GM18511 (cell line): ENCODE results near the gene CPLANE2.
"Not testable (repeated sequence)": the region's sequence is repeated elsewhere in the genome, so short reads cannot be mapped to it uniquely, and the experiment has no call there.

Experiments used
- ATAC-seq: cut with Tn5 transposase; IDR thresholded peaks from one replicate; pipeline ENCODE4 v1.9.1; 2021; ENCODE audit warnings: mild to moderate bottlenecking, moderate library complexity; ENCODE audit not compliant: unreplicated experiment

The CPLANE2 gene

GRCh38 chr1:16231331-16232315 is 5.4 kb downstream of the CPLANE2 start:
- ATAC-seq = no peak

GRCh38 chr1:16230744-16231143 is 6.2 kb downstream of the CPLANE2 start:
- no peak for ATAC-seq

DNA sequence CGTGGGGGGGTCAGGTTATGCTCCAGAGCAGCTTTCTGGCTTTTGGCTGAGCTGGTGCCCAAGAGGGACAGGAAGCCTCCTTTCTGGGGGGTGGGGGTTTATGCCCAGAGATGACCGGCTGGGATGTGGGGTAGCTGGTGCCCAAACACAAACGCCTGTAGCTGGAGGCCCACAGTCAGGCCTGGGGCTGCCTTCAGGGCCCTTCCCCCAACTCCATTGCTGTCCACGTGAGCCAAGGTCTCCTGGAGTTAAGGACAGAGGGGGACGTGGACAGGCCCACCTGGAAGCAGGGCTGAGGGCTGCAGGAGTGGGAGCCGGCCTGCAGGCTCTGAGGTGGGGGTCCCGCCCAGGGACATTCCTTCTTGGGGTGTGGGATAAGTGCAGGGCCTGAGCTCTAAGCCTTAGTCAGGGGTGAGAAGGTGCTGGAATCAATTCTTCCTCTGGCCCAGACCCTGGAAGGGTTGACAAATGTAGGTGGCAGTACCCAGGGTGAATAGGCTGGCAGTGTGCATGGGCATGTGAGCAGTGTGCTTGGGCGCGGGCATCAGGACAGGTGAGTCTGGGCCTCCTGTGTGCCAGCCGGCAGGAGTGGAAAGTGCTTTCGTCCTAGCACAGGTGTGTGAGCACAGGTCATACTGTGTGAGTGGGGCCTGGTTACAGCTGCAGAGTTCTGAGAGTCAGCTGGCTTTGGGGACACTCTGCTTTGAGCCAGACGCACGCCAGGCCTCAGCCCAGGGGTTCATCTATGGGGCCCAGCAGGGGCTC is 6.8 kb downstream of the CPLANE2 start:
- no peak for ATAC-seq

DNA sequence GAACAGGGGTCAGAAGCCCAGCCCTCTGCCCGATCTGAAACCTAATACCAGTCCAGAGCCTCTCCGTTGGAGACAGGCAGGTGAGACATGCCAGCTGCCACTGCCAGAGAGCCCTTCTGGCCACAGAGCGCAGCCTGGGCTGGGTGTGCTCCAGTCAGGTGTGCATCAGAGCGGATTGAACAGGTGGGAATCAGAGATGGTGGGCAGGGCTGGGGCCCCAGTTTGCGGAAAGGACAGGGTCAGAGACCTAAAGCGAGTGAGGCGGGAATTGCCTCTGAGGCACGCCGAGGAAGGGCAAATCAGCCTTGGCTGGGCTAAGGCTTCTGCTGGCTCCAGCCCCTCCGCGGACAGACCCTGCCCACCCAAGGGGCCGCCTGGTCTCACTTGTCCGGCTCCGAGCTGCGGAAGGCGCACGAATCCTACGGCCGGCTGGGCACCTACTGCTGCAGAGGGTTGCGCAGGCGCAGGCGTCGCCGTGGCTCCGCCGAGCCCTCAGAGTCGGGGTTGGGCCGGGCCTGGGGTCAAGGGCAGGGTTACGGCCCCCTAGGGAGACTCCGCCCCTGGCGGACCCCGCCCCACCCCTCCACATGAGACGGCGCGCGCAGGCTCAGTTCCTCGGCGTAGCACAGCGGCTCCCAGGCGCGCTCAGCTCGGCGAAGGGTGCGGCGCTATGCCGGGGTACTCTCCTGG is 10.3 kb downstream of the CPLANE2 start:
- ATAC-seq = no peak

DNA sequence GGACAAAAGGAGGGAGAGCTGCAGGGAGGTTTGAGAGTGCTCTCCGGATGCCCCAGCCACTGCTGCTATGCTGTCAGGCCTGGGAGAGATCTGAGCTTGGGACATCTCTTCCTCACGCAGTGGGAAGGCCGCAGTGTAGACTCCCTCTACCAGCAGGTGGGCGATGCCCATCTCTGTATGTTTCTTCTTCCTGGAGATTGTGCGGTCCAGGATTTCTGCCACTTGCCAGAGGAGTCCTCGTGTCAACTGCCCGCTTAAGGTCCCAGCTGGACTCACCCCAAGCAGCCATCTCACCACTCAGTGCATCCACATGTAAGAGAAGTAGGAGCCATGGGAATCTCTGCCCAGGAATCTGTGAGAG is 10.9 kb downstream of the CPLANE2 start:
- no peak for ATAC-seq

DNA sequence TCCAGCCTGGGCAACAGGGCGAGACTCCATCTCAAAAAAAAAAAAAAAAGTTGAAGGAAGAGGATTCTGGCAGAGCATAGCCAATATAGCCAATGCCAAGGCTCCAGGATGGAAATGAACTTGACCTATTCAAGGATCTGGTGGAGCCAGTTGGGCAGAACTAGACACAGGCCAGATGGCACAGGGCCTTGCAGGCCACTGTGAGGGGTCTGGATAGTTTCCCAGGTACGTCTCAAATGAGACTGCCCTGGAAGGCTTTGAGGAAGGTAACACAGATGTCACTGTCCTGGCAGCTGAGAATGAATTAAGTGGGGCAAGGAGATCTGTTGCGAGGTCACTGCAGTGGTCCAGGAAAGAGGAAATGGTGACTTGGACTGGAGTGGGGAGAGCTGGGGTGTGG is 12.5 kb downstream of the CPLANE2 start:
- no peak for ATAC-seq

DNA sequence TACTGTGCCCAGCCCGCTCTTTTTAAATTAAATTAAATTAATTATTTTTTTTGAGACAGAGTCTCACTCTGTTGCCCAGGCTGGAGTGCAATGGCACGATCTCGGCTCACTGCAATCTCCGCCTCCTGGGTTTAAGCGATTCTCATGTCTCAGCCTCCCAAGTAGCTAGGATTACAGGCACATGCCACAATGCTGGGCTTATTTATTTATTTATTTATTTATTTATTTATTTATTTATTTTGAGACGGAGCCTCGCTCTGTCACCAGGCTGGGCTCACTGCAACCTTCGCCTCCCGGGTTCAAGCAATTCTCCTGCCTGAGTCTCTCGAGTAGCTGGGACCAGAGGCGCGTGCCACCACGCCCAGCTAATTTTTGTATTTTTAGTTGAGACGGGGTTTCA is 14.3 kb downstream of the CPLANE2 start:
- not testable (repeated sequence) for ATAC-seq

DNA sequence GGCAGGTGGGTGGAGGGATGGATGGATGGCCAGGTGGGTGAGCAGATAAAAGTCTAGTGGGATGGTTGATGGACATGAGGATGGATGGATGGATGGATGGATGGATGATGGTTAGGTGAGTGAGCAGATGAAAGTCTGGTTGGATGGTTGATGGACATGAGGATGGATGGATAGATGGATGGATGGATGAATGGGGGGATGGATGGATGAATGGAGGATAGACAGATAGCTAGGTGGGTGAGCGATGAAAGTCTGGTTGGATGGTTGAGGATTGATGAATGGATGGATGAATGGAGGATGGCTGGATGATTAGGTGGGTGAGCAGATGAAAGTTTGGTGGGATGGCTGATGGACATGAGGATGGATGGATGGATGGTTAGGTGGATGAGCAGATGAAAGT is 15.5 kb downstream of the CPLANE2 start:
- ATAC-seq = no peak

DNA sequence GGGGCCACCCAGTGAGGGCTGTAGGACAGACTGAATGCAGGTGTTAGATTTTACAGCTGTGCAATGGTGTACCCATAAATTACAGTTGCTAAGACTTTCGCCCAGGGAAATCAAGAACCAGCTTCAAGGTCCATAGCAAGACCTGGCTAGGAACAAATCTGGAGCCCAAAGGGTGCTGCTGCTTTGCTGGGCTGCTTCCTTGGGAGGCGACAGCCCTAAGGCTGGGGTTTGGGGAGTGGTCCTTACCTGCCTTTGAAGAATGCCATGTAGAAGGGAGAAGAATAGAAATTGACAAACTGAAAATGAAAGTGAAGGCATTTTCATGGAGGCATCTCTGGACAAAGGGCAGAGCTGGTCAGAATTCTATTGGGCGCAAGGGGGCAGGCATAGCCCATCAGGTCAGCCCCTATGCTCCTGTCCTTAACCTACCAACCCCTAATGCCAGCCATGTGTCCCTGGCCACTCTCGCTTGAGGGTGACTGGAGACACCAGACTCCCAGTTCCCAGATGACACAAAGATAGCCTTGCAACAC is 16.9 kb downstream of the CPLANE2 start:
- ATAC-seq = no peak

GRCh38 chr1:16218674-16219071 is 18.3 kb downstream of the CPLANE2 start:
- ATAC-seq = no peak

- no peak for ATAC-seq
Measured at GRCh38 chr1:16218014-16218673, 18.8 kb downstream of the CPLANE2 start.

DNA sequence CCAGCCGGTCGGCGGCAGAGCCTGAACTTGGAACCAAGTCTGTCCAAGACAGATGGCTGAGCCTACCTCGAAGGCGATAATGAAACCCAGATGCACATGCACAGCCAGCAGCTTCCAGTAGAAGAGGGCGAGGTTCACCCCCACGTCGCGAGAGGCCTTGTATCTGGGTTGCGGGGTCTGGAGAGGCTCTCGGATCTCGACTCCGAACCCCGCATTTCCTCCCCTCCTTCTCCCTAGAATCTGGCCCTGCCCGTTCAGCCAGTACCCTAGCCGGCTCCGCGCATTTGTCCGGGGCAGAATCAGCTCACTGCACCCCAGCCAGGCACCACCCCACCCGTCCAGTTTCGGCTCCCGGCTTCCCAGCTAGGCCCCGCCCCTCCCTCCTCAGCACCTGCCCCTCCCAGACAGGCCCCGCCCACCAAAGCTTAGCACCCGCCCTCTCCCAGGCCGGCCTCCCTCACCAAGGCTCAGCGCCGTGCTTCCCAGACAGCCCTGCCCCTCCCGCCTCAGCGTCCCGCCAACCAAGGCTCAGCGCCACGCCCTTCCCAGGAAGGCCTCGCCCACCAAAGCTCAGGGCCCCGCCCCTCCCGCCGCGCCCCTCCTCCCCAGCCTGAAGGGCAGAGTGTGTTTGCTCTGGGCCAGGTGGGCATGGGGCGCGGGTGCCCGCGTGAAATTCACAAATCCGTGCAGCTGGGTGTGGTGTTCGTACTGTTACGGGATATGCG is 19.8 kb downstream of the CPLANE2 start:
- peak; percentile 86 for ATAC-seq

GRCh38 chr1:16215882-16216753 is 20.9 kb downstream of the CPLANE2 start:
- ATAC-seq = no peak

GRCh38 chr1:16215240-16215639 is 21.7 kb downstream of the CPLANE2 start:
- ATAC-seq = not testable (repeated sequence)

GRCh38 chr1:16213544-16213943 is 23.4 kb downstream of the CPLANE2 start:
- not testable (repeated sequence) for ATAC-seq

GRCh38 chr1:16213013-16213412 is 24.0 kb downstream of the CPLANE2 start:
- no peak for ATAC-seq

GRCh38 chr1:16212251-16212961 is 24.6 kb downstream of the CPLANE2 start, which contains the start of gene ARHGEF19:
ARHGEF19 (minus strand) TSS chr1:16212652; CDS start chr1:16209054, 3,598 bp downstream.
- no peak for ATAC-seq

DNA sequence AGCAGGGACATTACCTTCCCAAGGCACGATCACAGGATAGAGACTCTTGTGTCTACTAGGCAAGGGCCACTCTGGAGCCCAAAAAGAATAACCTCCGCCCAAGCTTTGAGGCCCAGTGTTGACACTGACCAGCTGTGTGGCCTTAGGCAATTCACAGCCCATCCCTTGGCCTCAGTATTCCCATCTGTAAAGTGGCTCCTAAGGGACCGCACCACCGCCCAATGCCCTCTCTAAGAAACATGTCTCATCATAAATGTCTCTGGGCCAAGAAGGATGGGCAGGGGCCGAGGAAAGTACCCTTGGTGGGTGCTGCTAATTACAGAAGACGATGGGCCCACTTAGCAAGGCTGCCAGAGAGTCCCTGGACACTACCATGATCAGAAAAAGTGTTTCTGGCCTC is 25.2 kb downstream of the CPLANE2 start:
- ATAC-seq = no peak
